ENCODE measurements around the gene ISCA2. TPM values are rescaled to one million over a fixed set of nuclear protein-coding genes. Genes with fewer than 3 reads are reported as not detected.
A peak's percentile ranks its signal among the peaks of the same experiment; 100 is the strongest.

ISCA2 gene
- total RNA-seq, 1 donor from 2014 or later, result 19.1 TPM

DNA sequence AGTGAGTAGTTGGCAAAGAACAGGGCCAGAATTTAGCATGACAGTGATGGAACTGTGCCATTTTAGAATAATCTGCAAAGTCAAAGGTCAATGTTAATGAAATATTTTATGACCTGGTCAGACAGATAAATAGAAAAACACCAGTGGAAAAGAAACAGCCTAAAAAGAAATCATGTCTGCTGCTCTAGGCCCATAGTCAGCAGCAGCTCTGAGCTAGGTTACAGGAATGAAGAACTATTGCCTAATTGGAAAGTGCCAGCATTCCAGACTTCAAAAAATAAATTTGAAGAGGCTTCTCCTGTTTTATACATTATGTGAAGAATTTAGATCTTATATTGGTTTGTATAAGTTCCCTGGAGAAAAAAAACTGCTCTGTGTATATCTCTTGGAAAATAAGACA is 10.2 kb upstream of the ISCA2 start:
- no peak for DNase-seq

DNA sequence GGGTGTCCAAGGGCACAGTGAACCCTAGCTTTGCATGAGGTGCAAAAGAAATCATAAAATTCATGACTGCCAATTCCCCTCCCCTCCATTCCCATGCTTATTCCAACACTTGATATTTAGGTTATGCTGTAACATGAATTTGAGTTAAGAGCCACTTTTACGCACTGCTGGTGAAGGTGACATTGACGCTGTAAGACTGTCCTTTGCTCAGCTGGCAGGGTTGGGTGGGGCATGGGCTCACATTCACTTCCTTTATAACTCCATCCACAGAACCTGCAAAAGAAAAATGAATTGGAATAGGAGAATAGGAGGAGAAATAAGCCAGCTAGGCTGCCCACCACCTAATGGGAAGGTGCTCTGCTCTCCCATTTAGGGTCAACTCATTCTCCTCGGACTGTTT is 7.4 kb upstream of the ISCA2 start:
- DNase-seq, result no peak

DNA sequence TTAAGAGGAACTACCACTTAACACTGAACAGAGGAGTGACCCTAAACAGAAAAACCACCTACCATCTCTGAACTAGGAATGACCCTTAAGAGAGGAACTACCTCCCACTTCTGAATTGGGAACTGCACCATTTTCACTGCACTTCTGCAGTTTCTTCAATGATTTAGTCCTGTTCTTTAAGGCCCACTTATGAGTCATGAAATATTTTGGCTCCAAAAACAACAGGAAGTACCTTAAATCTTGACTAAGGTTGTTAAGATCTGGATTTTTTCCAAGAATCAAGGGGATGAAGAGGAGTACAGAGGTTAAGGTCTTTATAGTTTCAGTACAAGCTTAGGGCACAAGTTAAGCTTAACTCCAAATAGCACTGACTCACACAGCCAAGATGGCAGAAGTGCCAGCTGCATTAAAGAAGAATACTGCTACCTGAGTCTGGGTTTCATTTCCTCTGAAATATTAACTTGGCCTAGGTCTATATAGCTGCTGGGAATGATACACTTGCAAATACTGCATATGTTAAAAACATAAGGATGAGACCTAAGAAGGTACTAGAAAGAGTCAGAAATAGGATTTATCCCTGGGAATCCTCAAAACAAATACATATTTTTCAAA is 4.7 kb upstream of the ISCA2 start:
- peak; percentile 84 for DNase-seq

DNA sequence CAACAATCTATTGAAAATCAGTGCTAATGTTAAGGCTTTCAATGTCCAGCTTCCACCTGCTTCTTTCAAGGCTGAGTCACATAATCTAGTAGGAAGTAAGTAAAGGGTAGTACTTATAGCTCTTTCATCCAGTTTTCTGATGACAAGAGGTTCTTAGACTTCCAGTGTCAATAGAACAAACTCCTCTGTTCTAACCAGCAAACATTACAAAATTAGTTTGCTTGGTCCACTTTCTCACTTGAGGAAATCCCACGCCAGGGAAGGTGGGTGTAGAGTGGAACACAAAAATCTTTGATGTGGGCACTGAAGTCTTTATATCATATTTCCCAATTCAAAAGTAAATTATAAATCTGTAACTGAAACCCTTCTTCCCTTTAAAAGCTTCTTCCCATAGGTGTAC is 3.1 kb upstream of the ISCA2 start:
- DNase-seq, result no peak

DNA sequence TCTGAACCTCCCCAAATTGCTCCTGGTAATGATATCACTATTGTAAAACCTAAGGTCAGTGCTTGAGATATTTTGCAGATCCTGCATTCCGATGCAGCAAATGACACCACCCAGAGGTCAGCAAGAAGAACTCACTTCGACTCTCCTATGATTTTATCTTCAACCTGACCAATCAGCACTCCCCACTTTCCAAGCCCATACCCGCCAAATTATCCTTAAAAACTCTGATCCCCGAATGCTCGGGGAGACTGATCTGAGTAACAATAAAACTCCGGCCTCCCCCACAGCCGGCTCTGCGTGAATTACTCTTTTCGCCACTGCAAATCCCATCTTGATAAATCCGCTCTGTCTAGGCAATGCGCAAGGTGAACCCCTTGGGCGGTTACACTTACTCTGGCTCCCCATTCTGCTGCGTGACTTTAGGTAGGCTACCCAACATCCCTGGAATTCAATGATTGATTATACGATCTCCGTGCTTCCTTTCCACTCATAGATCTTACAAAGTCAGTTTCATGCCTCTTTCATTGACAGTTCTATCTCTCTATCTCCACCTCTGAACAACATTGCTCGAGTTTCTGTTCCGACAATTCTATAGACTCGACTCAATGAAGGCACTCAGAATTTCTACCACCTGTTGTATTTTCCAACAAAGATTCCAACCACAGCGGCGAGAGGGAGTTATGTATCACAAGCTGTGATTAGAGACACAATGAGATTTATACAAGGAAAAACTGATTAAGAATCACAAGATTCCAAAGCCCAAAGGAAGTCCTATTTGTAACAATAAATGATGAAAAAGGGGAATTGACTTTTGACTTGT is 1.4 kb upstream of the ISCA2 start:
- peak; percentile 56 for DNase-seq

DNA sequence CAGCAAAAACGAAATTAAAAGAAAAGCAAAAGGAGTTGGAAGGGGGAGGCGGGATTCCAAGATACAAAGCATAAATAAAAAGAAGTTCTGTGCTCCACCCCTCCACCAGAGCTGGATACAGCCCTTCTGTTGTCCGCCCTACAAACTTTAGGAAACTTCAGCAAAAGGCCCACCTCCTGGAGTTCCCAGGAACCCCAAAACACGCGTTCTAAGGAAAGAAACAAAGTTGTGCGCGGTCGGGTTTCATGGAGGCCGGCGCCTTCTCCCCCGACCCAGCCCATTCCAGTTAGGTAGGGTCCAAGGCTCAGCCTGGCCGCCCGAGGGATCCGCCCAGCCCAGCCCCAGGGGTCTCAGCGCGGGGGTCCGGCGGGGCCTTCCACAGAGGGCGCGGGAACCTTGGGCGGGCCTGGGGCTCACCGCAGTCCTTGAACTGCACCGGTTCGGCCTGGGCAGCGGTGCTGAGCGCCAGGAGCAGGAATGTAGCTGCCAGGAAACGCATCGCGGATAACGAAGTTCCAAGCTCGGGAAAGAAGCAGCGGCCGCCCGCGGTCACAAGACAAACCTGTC is 706 bp upstream of the ISCA2 start, which contains the start of gene NPC2:
NPC2 (minus strand) TSS at position 530 of the 567 bp plus-strand sequence; CDS start at position 499, 31 bp downstream.
- DNase-seq, result peak; percentile 28

DNA sequence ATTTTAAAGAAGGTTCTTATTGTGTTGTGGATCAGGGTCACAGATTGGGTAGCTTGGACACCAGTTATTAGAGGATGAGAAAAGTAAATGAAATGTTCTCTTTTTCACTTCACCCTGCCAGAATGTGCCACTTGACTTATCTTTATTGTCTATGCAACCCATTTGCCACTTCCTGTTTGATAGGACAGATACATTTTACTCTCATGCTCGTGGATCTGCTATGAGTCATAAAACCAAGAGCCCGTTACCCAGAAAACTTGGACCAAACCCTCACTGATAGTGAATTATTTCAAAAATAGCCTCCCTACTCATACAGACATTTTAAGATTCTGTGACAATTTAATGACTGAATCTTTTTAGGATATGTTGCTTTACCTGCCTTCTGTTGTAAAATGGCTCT is 1.8 kb downstream of the ISCA2 start:
- DNase-seq, result no peak

DNA sequence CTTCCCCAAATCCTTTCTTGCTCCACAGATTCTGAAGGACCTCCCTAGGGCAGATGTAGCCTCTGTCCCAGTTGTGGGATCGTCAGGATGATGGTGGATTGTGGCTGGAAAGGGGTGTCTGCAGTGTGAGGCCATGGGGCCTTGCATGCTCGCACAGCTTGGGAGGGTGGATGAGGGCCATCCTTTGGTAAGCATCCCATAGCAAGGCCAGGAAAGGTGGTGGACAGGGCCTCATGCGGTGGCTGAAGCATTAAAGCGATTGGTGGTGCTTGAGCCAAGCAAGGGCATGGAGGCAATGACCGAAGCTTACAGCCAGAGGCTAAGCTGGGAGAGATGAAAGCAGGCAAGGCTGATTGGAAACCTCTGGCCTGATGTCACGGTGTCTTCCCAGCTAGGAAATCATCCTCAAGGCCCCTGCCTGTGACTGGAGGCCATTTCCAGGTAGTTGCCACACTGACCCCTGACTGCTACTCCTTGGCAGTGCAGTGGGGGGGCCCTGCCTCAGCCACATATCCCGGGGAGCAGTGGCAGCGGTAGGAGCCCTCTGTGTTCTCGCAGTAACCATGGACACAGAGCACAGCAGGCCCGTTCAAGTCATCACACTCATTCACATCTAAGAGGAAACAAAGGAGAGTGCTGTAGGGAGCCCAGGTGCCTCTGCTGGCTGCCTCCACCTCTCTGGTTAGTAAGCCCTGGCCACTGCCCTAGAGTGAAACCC is 7.0 kb downstream of the ISCA2 start:
- no peak for DNase-seq

DNA sequence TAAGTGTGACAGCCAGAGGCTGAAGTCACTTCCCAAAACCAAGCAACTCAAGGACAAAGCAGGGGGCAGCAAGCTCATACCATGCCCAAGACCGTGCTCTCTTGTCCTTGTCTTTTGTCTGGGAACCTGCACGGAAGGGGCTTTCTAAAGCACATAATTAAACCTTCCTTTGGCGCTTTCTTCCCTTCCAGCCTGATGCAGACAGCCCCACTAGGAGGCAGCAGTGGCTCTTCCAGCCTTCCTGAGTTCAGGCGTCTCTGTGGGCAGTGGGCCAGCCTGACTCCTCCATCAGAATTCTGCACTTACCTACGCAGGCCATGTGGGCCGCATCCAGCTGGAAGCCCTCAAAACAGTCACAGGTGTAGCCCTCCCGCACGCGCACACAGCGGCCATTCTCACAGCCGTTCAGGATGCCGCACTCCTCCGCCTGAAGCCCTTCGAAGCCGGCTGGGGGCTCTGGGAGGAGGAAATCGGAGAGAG is 7.6 kb downstream of the ISCA2 start:
- DNase-seq, result peak; percentile 77

DNA sequence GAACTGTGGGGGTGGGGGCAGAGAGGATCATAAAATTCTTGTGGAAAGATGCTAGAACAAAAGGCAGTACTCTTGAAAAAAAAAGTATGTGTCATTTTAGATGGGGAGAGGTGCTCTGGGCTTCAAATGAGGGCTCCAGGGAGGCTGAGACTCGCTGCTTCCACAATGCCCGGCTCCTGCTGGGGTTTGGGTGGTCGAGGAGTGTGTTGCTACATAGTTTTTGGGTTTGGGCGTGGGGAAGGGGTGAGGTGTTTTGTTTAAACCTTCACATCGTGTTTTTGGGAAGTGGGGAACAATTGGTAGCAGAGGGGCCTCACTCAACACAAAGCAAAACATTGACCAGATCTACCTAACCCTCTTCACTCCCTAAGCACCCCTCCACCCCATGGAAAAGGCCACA is 8.1 kb downstream of the ISCA2 start:
- no peak for DNase-seq

DNA sequence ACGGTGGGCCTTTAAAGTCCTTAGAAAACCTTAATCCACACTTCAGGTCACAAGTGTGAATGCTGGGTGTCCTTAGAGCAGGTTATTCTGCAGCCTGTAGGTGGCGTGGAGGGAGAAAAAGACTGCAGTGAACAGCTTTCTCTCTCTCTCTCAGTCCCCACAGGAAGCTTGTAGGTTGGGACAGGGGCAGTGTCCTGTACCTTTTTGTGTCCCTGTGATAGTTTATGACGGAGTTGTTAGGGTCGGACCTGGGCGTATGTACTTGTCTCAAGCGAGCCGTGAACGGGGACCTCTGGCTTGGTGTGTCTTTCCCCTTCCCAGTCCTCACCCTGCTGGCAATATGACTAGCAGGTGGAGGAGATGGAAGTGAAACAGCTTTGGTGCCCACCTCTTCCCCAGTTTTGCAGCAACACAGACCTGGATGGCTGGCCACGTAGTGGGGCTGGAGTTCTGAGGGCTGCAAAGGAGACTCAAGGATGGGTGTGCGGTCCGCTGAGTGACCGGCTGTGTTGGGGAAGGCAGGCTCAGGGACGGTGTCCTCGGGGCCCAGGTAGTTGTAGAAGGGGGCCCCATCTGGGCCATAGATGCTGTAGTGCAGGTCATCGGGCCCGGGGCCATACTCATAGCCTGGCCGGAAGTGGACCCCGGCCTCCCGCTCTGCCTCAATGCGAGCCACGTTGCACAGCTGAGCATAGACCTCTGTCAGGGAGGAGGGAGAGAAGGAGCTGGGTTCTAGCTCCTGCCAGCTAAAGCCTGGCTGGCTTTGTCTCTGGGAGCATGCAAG is 8.9 kb downstream of the ISCA2 start:
- peak; percentile 43 for DNase-seq

DNA sequence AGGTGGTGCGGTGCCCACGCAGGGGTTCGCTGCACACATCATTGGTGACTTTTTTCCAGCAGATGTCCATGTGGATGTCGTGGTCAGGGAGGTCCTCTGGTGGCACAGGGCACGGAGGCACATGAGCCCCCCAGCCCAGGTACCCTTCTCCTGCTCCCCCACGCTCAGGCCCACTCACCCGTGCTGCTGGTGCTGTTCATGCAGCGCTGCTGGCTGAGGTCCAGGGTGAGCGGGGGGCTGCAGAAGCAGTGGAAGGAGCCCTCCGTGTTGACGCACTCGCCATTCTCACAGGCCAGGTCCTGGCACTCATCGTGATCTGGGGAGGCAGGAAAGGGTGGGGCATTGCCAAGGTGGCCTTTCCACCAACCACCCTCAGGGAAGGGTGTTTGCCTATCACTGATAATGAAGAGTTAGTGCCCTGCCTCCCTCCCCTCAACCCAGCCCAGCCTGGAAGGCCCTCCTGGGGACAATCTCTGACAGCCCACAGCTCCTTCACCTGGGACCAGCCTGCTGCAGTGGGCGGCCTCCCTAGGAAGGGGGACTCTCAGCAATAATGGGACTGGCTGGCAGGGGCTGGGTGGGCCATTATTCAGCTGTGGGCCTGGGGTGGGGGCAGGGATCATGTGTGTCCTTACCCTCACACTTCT is 9.8 kb downstream of the ISCA2 start:
- DNase-seq, result no peak

DNA sequence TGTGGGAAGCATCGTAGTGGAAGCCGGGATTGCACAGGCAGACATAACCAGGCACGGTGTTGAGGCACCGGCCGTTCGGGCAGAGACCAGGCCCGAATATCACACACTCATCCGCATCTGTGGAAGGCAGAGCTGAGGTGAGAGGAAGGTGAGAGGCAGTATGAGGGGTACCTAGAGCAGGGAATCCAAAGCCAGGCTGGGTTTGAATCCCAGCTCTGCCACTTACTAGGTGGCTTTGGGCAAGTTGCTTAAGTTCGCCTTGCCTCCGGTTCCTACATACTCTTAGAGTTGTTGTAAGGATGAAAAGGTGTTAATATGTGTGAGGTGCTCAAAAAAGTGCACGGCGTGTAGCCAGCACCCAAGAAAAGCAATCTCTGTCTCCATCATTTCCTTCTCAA is 10.4 kb downstream of the ISCA2 start:
- no peak for DNase-seq

DNA sequence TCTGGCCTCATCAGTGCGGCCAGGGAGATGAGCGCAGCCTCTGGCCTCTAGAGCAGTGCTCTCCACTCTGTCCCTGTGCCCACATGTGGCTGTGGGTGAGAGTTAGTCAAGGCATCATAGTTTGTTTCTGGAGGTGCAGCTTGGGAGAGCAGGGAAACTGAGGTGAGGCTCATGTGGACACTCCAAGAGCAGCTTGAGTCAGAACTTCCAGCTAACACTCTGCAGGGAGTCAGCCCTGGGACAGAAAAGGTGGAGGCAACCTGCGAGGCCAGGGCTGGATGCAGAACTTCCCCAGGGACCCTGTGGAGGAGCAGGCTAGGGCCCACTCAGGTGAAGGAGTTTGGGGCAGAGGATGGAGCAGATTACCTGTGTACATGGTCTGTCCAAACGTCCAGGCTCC is 10.8 kb downstream of the ISCA2 start:
- DNase-seq, result no peak

DNA sequence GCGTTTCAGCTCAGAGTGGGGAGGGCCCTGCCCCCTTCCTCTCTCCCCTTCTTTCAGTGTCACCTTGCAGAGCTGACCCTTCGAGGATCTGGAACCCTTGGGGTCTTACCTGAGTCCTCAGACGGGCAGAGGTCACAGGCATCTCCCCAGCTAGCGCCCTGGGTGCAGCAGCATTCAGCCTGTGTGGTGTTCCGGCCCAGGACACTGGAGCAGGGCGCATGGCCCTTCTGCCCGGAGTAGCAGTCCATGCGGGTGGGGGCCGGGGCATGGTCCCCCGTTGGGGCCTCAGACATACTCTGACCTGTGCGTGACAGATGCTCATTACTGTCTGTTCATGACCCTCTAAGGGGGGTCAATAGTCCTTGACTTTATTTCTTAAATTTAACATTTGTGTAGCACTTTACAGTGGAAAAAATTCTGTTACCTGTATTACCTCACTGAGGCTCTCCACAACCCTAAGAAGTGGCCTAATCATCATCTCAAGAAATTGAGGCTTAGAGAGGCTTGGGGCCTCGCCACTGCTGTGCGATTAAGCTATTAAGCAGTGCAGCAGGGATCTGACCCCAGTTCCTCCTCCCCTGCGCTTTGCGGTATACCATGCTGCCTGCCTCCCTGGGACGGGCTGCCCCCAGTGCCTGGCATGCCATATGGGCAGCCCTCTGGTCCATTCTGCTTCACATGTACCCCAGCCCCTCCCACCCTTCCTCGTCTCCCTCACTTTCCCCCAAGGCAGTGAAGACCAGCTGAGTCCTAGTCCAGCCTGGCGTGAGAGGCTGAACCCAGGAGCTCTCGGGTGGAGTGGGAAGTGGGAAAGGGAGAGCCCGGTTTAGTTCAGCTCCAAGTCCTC is 11.5 kb downstream of the ISCA2 start:
- DNase-seq, result no peak

DNA sequence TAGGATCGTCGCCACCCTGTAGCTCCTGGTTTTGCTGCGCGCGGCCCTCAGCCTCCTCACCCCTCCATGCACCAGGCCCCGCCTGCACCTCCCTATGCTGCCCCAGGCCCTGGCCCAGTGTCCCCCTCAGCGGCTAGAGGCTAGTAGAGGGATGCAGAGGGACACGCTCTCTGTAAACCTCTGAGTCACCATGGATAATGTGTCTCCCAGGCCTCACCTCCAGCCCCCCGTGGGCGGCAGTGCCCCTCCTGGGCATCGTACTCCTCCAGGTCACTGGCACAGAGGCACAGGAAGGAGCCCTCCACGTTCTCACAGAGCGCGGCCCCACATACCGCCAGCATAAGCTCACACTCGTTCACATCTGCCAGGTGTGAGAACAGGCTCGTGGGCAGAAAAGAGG is 12.3 kb downstream of the ISCA2 start:
- DNase-seq, result no peak

DNA sequence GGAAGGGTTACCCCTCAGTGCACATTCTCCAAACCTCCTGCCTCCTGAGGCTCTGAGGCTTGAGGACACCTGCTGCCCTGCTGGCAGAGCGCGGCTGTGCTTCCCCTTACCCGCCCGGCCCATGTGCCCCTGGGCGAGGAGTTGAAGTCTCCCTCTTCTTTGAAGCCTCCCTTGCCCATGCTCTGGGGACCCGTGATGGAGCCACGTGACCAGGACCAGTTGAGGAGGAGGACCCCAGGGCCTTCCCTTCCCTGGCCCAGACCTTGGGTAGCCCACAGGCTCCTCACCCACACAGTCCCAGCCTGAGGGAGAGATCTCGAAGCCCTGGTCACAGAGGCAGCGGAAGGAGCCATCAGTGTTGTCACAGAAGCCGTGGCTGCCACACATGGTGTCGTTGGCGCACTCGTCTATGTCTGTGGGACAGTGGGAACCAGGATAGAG is 12.9 kb downstream of the ISCA2 start:
- DNase-seq, result no peak

DNA sequence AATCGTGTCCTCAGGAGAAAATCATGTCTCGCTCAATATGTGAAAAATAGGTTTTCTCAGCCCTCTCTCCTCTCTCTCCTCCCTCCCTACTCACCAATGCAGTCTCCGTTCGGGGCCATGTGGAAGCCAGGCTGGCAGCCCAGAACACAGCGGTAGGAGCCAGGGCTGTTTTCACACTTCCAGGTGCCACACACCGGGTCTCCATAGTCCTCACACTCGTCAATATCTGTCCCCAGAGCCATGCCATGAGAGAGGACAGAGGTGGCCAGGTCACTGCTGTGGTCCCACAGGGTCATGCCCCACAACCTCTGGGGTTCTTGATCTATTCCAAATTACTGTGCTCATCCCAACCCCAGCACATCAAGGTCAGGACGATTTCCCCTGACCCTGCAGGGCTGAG is 13.5 kb downstream of the ISCA2 start:
- DNase-seq, result no peak

DNA sequence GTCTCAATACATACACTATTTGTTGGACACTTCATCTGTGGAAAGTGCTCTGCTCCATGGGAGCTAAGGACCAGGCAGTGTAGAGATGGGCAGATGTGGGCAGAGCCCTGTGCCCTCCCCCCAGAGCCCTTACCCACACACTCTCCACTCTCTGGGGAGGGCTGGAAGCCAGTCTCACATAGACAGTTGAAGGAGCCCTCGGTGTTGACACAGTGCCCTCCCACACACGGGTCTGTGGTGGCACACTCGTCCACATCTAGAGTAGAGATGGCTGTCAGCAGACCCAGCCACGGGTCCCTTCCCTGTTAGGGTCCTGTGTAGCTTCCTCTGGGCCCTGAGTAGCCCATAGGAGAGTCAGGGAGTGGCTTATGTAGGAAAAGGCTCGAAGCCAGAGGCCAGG is 14.3 kb downstream of the ISCA2 start:
- no peak for DNase-seq

DNA sequence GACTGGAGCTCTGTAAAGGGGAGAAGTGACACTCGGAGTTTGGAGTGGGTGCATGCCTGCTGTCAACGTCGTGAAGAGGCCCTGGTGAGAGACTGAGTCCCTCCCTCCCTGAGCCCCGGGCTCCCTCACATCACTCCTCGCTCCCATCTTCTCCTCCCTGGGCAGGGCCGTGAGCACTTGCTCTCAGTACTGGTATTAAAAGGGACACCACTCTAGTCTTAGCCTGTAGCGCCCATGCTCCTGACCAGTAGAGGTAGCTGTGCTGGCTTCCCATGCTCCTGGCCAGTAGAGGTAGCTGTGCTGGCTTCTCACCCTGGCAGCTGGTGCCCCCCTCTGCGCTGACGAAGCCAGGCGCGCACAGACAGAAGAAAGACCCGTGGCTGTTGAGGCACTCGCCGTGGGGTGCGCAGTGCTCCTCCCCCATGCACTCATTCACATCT is 14.7 kb downstream of the ISCA2 start:
- peak; percentile 35 for DNase-seq

Data from dermis blood vessel endothelial cell (primary cell).